ENCODE results near the gene RARB. TPM values are rescaled to one million over a fixed set of nuclear protein-coding genes. Genes with fewer than 3 reads are reported as not detected.

RARB gene
- total and polyA plus RNA-seq, 2 donors (not counting 3 experiments of a cell fraction or from before 2014, with no cell fraction given) = 15.3 to 23.4 TPM

- CTCF ChIA-PET = interaction anchor here (0.6 to 3.3 kb wide), 5 partner anchors 14 to 908 kb away, joined by 3 to 17 read pairs (median 4); partner anchors contain the start of gene RARB
- BruUV-seq (replicated peaks) = no TSS peak
- POLR2A ChIA-PET = interaction anchor here (0.6 kb wide), 1 partner anchor 56 kb away, joined by 3 read pairs; no protein-coding TSS in a partner anchor
- H2AFZ ChIP-seq (ENCODE audit: low read depth, low read length) = no peak overlapping the region
- H3K79me2 ChIP-seq (ENCODE audit: control insufficient read depth, insufficient read depth, low read length) = peaks cover 37% of the 10 kb centered on the region
- DNase-seq (ENCODE audit: low read depth, low spot score) (peak; percentile 90), FAIRE-seq (peak; percentile 83)
- peak overlapping the region; percentile 55 for H3K27ac ChIP-seq (ENCODE audit: insufficient read depth, low read depth, low read length)
- H3K9me1 ChIP-seq (replicated peaks; ENCODE audit: control insufficient read depth, extremely low read depth, insufficient read depth, low read length) = no peaks in the 10 kb centered on the region
- H3K9me3 ChIP-seq (replicated peaks; ENCODE audit: control insufficient read depth, insufficient read depth, low read length) = no peaks in the 10 kb centered on the region
- peaks cover 48% of the 10 kb centered on the region for H3K4me1 ChIP-seq (ENCODE audit: control insufficient read depth, extremely low read depth, insufficient read depth, low read length)
- H4K20me1 ChIP-seq (replicated peaks; ENCODE audit: control insufficient read depth, extremely low read depth, insufficient read depth, low read length) = no peaks in the 10 kb centered on the region
- dilution Hi-C loops (cut with MboI; ENCODE audit: extremely low pct_ligation_motif_present, low sequenced_read_pairs) = no loop called here
- H3K36me3 ChIP-seq (ENCODE audit: control insufficient read depth in 2 of 2, extremely low read depth in 1 of 2, insufficient read depth in 2 of 2, low read length in 2 of 2) = no peaks in the 10 kb centered on the region
- peak overlapping the region; percentile 59 for H3K4me2 ChIP-seq (ENCODE audit: insufficient read depth, low read length)
- peak; percentile 77 for TF ChIP-seq GATA2 (IDR thresholded peaks at IDR 0.05; ENCODE audit: insufficient read depth, insufficient read length, low read depth, low read length)
- no peak for TF ChIP-seq POLR2AphosphoS5 (IDR thresholded peaks at IDR 0.05; ENCODE audit: insufficient read depth, low read depth, low read length)
- H3K9ac ChIP-seq (replicated peaks; ENCODE audit: extremely low read depth, insufficient read depth, low read length) = no peak overlapping the region
- no peaks in the 10 kb centered on the region for H3K27me3 ChIP-seq (ENCODE audit: control insufficient read depth in 2 of 2, insufficient read depth in 2 of 2, low read length in 2 of 2)
- no peak overlapping the region for H3K4me3 ChIP-seq (replicated peaks in 1 of 3; ENCODE audit: insufficient read depth in 1 of 3, low read depth in 1 of 3, low read length in 3 of 3)
- intact Hi-C loops (cut with micrococcal nuclease) = loop anchor here (1.0 kb wide), 2 partner anchors 25 kb away; no protein-coding TSS in a partner anchor
Measured at GRCh38 chr3:25483456-25483855, 55.4 kb downstream of the RARB start.

- Histone ChIP-seq H3K4me3 (replicated peaks in 1 of 3; ENCODE audit: insufficient read depth in 1 of 3, low read depth in 1 of 3, low read length in 3 of 3) (no peak overlapping the region), H2AFZ (ENCODE audit: low read depth, low read length) (no peak overlapping the region), H3K4me2 (ENCODE audit: insufficient read depth, low read length) (no peak overlapping the region), H3K36me3 (ENCODE audit: control insufficient read depth in 2 of 2, extremely low read depth in 1 of 2, insufficient read depth in 2 of 2, low read length in 2 of 2) (no peaks in the 10 kb centered on the region), H3K9me1 (replicated peaks; ENCODE audit: control insufficient read depth, extremely low read depth, insufficient read depth, low read length) (no peaks in the 10 kb centered on the region), H3K27ac (ENCODE audit: insufficient read depth, low read depth, low read length) (no peak overlapping the region), H3K9ac (replicated peaks; ENCODE audit: extremely low read depth, insufficient read depth, low read length) (no peak overlapping the region), H3K27me3 (ENCODE audit: control insufficient read depth in 2 of 2, insufficient read depth in 2 of 2, low read length in 2 of 2) (no peaks in the 10 kb centered on the region), H3K9me3 (replicated peaks; ENCODE audit: control insufficient read depth, insufficient read depth, low read length) (no peaks in the 10 kb centered on the region), H4K20me1 (replicated peaks; ENCODE audit: control insufficient read depth, extremely low read depth, insufficient read depth, low read length) (no peaks in the 10 kb centered on the region), H3K4me1 (ENCODE audit: control insufficient read depth, extremely low read depth, insufficient read depth, low read length) (peaks cover 28% of the 10 kb centered on the region), H3K79me2 (ENCODE audit: control insufficient read depth, insufficient read depth, low read length) (peaks cover 30% of the 10 kb centered on the region)
- dilution Hi-C loops (cut with MboI; ENCODE audit: extremely low pct_ligation_motif_present, low sequenced_read_pairs) = no loop called here
- no TSS peak for BruUV-seq (replicated peaks)
- DNase-seq (ENCODE audit: low read depth, low spot score) (no peak), FAIRE-seq (no peak)
- ChIA-PET POLR2A (no interaction called here), CTCF (no interaction called here)
- intact Hi-C loops (cut with micrococcal nuclease) = no loop called here
- TF ChIP-seq POLR2AphosphoS5 (IDR thresholded peaks at IDR 0.05; ENCODE audit: insufficient read depth, low read depth, low read length) (no peak), EZH2 (IDR thresholded peaks at IDR 0.05; ENCODE audit: borderline replicate concordance, low read depth, low read length, severe bottlenecking) (no peak), MYC (IDR thresholded peaks at IDR 0.05; ENCODE audit: low read depth, low read length) (no peak), POLR2A (IDR thresholded peaks at IDR 0.05; ENCODE audit: low read depth, low read length) (no peak), FOS (IDR thresholded peaks at IDR 0.05; ENCODE audit: borderline replicate concordance, insufficient read depth, low read length) (no peak)
Measured at GRCh38 chr3:25485673-25486072, 57.6 kb downstream of the RARB start.
